ENCODE measurements around the gene GPSM1. TPM values are rescaled to one million over a fixed set of nuclear protein-coding genes. Genes with fewer than 3 reads are reported as not detected.

The GPSM1 gene
- polyA plus RNA-seq, 1 donor from 2014 or later = not detected

DNA sequence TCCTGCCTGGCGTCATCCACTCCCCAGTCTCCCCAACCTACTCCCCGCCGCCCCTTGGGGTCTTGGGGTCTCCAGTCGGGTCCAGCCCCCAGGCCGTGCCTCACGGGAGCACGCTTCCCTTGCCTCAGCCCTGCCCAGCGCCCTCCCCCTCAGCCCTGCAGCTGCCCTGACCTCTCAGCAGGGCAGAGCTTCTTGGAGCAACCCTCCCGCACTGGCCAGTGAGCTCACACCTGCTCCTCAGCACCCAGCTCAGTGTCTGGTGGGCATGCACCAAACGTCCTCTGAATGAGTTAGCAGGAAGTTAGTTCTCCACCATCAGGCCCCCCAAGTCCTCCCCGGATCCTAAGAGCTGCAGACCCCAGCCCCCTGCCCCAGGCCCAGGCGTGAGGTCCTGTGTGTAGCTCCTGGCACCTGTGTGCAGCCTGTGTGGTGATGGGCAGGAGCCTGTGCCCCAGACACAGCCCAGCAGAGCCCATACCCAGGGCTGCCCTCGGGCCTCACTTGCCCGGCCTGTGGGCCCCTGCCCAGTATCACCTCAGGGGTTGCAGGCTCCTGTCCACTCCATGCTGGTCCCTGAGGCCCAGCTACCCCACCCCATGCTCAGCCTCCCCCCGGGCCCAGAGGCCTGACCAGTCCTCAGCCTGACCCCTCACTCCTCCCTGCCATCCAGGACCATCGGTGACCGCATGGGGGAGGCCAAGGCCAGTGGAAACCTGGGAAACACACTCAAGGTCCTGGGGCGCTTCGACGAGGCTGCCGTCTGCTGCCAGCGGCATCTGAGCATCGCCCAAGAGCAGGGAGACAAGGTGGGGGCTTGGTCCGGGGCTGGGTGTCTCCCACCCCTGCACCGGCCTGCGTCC, 8.2 kb downstream of the GPSM1 start:
- Mint-ChIP-seq H3K27me3 (peaks cover 1% of the 10 kb centered on the region), H3K36me3 (no peaks in the 10 kb centered on the region), H3K4me1 (peaks cover 0 to 1% (median 0%) of the 10 kb centered on the region in 3 donors), H3K9me3 (peaks cover 0 to 2% (median 0%) of the 10 kb centered on the region in 3 donors), H3K27ac (no peak overlapping the region), H3K4me3 (no peak overlapping the region)

GRCh38 chr9:136336156-136336870, 9.0 kb downstream of the GPSM1 start:
- Mint-ChIP-seq H3K27me3 (peaks cover 1% of the 10 kb centered on the region), H3K36me3 (no peaks in the 10 kb centered on the region), H3K9me3 (peaks cover 0 to 2% (median 0%) of the 10 kb centered on the region in 3 donors), H3K27ac (no peak overlapping the region), H3K4me3 (no peak overlapping the region), H3K4me1 (peaks cover 0 to 1% (median 0%) of the 10 kb centered on the region in 3 donors)

GRCh38 chr9:136336881-136337280, 9.5 kb downstream of the GPSM1 start:
- Mint-ChIP-seq H3K36me3 (no peaks in the 10 kb centered on the region), H3K9me3 (peaks cover 0 to 2% (median 0%) of the 10 kb centered on the region in 3 donors), H3K27ac (no peak overlapping the region), H3K4me1 (peaks cover 0 to 1% (median 0%) of the 10 kb centered on the region in 3 donors), H3K4me3 (no peak overlapping the region), H3K27me3 (peaks cover 1% of the 10 kb centered on the region)

DNA sequence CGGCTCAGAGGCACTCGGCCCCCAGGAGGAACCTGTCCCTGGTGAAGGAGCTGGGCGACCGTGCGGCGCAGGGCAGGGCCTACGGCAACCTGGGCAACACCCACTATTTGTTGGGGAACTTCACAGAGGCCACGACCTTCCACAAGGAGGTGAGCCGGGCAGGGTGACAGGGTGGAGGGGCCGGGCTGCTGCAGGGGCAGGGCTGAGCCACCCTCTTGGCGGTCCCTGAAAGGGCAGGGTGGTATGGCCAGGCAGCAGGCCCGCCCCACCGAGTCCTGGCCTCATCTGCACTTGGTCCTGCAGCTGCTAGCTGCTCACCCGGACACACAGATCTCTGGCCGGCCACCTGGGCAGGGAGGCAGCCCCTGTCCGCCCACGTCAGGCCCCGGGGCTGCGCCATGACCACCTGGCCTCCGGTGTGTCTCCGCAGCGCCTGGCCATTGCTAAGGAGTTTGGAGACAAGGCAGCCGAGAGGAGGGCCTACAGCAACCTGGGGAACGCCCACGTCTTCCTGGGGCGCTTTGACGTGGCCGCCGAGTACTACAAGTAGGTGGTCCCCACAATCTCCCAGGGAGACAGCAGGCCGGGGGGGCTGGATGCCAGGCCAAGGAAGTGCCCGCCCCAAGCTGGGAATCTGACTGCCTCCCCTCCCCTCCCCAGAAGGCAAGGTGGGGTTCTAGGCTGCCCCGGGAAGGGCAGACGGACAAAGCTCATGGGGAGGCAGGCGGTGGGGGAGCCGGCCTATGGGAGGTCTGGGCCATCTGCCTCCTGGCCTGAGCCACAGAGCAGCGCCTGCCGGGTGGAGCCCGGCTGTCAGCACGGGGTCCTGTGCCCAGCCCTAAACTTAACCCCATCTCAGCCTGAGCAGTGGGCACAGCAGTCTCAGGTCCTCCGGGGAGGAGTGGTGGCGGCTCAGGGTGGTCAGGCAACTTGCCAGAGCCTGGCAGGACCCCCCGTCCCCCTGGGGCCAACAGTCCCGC, 10.4 kb downstream of the GPSM1 start:
- H3K4me1 Mint-ChIP-seq = peaks cover 0 to 1% (median 0%) of the 10 kb centered on the region in 3 donors

GRCh38 chr9:136338511-136338910, 11.2 kb downstream of the GPSM1 start:
- no peaks in the 10 kb centered on the region for H3K27me3 Mint-ChIP-seq
- H3K27ac Mint-ChIP-seq = no peak overlapping the region
- H3K4me3 Mint-ChIP-seq = no peak overlapping the region
- H3K9me3 Mint-ChIP-seq = peaks cover 0 to 2% (median 0%) of the 10 kb centered on the region in 3 donors
- peaks cover 0 to 1% (median 0%) of the 10 kb centered on the region in 3 donors for H3K4me1 Mint-ChIP-seq
- H3K36me3 Mint-ChIP-seq = no peaks in the 10 kb centered on the region

More for the DNA sequence above, 10.4 kb downstream of the GPSM1 start:
- Mint-ChIP-seq H3K27me3 (peaks cover under 1% of the 10 kb centered on the region), H3K27ac (no peak overlapping the region), H3K4me3 (no peak overlapping the region), H3K9me3 (peaks cover 0 to 2% (median 0%) of the 10 kb centered on the region in 3 donors), H3K36me3 (no peaks in the 10 kb centered on the region)

GRCh38 chr9:136339173-136339957, 12.0 kb downstream of the GPSM1 start:
- no peaks in the 10 kb centered on the region for H3K36me3 Mint-ChIP-seq
- H3K27ac Mint-ChIP-seq = peak overlapping the region in 1 of 3 donors; percentile 71
- H3K27me3 Mint-ChIP-seq = no peaks in the 10 kb centered on the region
- peaks cover 0 to 1% (median 0%) of the 10 kb centered on the region in 3 donors for H3K4me1 Mint-ChIP-seq
- no peak overlapping the region for H3K4me3 Mint-ChIP-seq
- H3K9me3 Mint-ChIP-seq = peaks cover 0 to 2% (median 0%) of the 10 kb centered on the region in 3 donors

DNA sequence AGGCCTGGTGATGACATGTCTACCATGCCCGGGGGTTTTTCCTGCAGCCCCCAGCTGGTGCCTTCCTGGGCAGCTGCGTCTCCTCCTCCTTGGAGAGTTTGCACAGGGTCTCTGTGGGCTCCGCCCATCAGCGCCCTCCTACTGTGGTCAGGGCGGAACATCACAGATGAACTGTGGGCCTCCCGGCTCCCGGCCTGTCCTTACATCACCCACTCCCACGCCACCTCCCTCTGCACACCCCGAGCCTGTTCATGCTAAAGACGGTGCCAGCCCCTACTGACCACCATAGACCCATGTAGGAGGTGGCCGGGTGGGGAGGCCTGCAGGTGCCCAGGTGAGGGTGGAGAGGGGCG, 12.6 kb downstream of the GPSM1 start:
- Mint-ChIP-seq H3K27ac (no peak overlapping the region), H3K9me3 (peaks cover 0 to 2% (median 0%) of the 10 kb centered on the region in 3 donors), H3K36me3 (no peaks in the 10 kb centered on the region), H3K4me1 (peaks cover 0 to 1% (median 0%) of the 10 kb centered on the region in 3 donors), H3K4me3 (no peak overlapping the region), H3K27me3 (no peaks in the 10 kb centered on the region)

GRCh38 chr9:136340356-136341041, 13.2 kb downstream of the GPSM1 start:
- Mint-ChIP-seq H3K36me3 (no peaks in the 10 kb centered on the region), H3K27me3 (no peaks in the 10 kb centered on the region), H3K9me3 (peaks cover 0 to 2% (median 0%) of the 10 kb centered on the region in 3 donors), H3K4me3 (no peak overlapping the region), H3K27ac (no peak overlapping the region), H3K4me1 (peaks cover 0 to 1% (median 0%) of the 10 kb centered on the region in 3 donors)

DNA sequence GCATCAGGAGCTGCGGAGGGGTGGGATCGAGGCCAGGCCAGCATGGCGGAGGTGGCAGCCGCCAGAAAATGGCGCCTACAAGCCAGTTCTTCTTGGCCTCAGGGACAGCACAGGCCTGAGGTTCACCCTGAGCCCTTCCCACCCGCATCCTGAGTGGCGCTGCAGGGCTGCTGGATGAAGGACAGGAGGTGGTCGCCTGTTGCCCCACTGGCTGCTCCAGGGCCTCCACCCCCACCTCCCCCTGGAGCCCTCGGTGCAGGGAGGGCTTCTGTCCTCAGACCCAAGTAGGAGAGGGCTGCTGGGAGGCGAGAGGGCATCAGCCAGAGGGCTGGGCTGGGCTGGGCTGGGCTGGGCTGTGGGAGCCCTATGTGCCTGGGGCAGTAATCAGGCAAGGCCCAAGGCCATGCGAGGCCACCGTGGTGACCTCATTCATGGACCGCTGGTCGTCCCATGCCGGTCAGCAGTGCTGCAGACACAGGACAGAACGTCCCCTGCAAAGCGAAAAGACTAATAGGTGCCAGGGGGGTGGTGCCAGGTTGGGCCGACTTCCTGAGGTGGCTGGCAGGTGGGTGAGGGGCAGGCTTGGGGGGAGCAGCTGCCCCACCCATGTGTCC, 13.8 kb downstream of the GPSM1 start:
- H3K36me3 Mint-ChIP-seq = no peaks in the 10 kb centered on the region
- H3K4me1 Mint-ChIP-seq = peaks cover 0 to 1% (median 0%) of the 10 kb centered on the region in 3 donors
- H3K27me3 Mint-ChIP-seq = no peaks in the 10 kb centered on the region
- peaks cover 0 to 2% (median 0%) of the 10 kb centered on the region in 3 donors for H3K9me3 Mint-ChIP-seq
- H3K4me3 Mint-ChIP-seq = no peak overlapping the region
- H3K27ac Mint-ChIP-seq = no peak overlapping the region

DNA sequence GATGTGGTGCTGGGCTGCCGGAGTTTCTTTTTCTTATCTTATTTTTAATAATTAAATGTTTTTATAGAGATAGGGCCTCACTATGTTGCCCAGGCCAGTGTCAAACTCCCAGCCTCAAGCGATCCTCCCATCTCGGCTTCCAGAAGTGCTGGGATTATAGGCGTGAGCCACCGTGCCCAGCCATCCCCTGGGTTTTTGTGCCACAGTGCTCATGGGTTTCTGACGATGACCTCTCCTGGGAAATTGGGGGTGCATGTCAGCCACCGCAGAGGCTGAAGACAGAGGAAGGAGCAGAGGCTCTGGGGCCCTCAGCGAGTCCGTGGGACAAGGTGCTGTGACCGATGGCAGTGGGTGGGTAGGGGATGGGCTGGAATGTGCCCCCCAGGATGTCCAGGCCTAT, 14.4 kb downstream of the GPSM1 start:
- Mint-ChIP-seq H3K36me3 (no peaks in the 10 kb centered on the region), H3K27me3 (no peaks in the 10 kb centered on the region), H3K4me3 (peak overlapping the region in 1 of 4 donors; percentile 68), H3K9me3 (peaks cover 0 to 2% (median 0%) of the 10 kb centered on the region in 3 donors), H3K27ac (no peak overlapping the region), H3K4me1 (peaks cover 0 to 1% (median 0%) of the 10 kb centered on the region in 3 donors)

DNA sequence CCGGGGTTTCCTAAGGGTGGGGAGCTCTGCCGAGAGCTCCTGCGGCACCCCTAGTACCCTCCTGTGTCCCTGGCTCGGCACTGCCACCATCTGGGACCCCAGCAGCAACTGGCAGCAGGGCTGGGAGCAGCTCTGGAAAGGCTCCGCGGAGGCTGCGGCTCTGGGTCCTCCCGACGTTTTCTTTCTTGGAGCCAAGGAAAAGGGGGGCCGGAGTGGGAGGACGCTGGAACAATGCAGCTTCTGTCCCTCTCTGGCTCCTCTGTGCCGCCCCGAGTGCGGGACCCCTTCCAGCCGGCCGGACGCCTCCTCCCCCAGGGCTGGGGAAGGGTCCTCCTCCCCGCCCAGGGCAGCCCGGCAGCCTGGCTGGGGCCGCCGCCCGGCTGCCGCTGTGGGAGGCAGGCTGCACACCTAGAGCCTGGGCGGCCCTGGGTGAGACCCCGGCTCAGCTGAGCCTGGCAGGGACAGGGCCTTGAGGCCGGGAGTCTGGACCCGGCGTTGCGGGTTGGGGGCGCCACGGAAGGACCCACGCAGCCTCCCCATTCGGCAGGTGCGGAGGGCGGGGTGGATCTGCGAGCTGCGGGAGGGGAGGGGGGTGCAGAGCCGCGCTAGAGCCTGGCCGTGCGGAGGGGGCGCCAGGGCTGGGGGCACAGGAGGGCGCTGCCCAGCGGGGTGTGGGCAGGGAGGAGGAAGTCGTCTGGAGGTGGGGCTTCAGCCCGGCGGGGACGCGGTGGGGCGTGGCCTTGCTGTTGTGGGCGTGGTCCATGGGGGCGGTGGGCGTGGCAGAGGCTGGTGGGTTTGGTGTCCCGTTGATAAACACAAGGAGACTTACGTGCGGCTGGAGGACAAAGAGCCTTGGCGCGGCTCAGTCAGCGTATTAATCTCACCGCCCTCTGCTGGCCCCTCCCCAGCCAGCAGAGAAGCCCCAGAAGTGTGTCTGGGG, 15.1 kb downstream of the GPSM1 start:
- Mint-ChIP-seq H3K4me3 (peak overlapping the region in 1 of 4 donors; percentile 76), H3K27ac (no peak overlapping the region), H3K9me3 (peaks cover 0 to 2% (median 0%) of the 10 kb centered on the region in 3 donors)

More for the DNA sequence above, 15.1 kb downstream of the GPSM1 start:
- no peaks in the 10 kb centered on the region for H3K27me3 Mint-ChIP-seq
- H3K4me1 Mint-ChIP-seq = peaks cover 0 to 1% (median 0%) of the 10 kb centered on the region in 3 donors
- H3K36me3 Mint-ChIP-seq = no peaks in the 10 kb centered on the region

All from IgD-negative memory B cell (primary cell).